ENCODE data around the gene TWSG1. TPM values are rescaled to one million over a fixed set of nuclear protein-coding genes. Genes with fewer than 3 reads are reported as not detected.
A peak's percentile ranks its signal among the peaks of the same experiment; 100 is the strongest.

Gene TWSG1
- total RNA-seq: 37.6 TPM
- long read RNA-seq, transcript TWSG1-201 (5 exons, 3,756 nt): major isoform, 107 of 114 reads
- long read RNA-seq, partial matches to known transcripts: 2 of 114 reads
- long read RNA-seq, other reads (novel, unspliced or antisense): 5 of 114 reads

GRCh38 chr18:9334329-9334972, at the start of gene TWSG1:
Gene TWSG1 (plus strand): TSS chr18:9334773. CDS start chr18:9337230, 2,457 bp downstream.
- H3K27me3 ChIP-seq: no peaks in the 10 kb centered on the region
- H3K27ac ChIP-seq: peak within 1 kb of the TSS; percentile 82
- DNase-seq (peak; percentile 98), ATAC-seq (peak; percentile 97)
- intact Hi-C loops (cut with DNase I): no loop called here
- peak; percentile 40 for TF ChIP-seq CTCF (IDR thresholded peaks at IDR 0.05)
- H3K36me3 ChIP-seq: no peaks in the 10 kb centered on the region
- H3K4me3 ChIP-seq: peak within 1 kb of the TSS; percentile 87
- H3K9me3 ChIP-seq: no peaks in the 10 kb centered on the region
- peaks cover 6% of the 10 kb centered on the region for H3K4me1 ChIP-seq

GRCh38 chr18:9285604-9286003, 49.0 kb upstream of the TWSG1 start:
- no peak for DNase-seq
- Histone ChIP-seq H3K9me3 (no peaks in the 10 kb centered on the region), H3K27me3 (no peaks in the 10 kb centered on the region), H3K4me1 (no peaks in the 10 kb centered on the region), H3K27ac (no peak overlapping the region), H3K4me3 (no peak overlapping the region), H3K36me3 (peaks cover 14% of the 10 kb centered on the region)
- intact Hi-C loops (cut with DNase I): no loop called here
- no peak for TF ChIP-seq CTCF (IDR thresholded peaks at IDR 0.05)
- no peak for ATAC-seq

- TF ChIP-seq CTCF (IDR thresholded peaks at IDR 0.05): no peak
- no peaks in the 10 kb centered on the region for H3K9me3 ChIP-seq
- H3K4me1 ChIP-seq: no peaks in the 10 kb centered on the region
- no peak overlapping the region for H3K27ac ChIP-seq
- intact Hi-C loops (cut with DNase I): no loop called here
- DNase-seq (no peak), ATAC-seq (no peak)
- H3K36me3 ChIP-seq: peaks cover 9% of the 10 kb centered on the region
- H3K4me3 ChIP-seq: no peak overlapping the region
- H3K27me3 ChIP-seq: no peaks in the 10 kb centered on the region
Measured at GRCh38 chr18:9287036-9287435, 47.5 kb upstream of the TWSG1 start.

GRCh38 chr18:9289698-9290097, 44.9 kb upstream of the TWSG1 start:
- Histone ChIP-seq H3K27me3 (no peaks in the 10 kb centered on the region), H3K4me1 (no peaks in the 10 kb centered on the region), H3K27ac (no peak overlapping the region), H3K4me3 (no peak overlapping the region), H3K9me3 (peaks cover 10% of the 10 kb centered on the region), H3K36me3 (no peaks in the 10 kb centered on the region)
- no peak for TF ChIP-seq CTCF (IDR thresholded peaks at IDR 0.05)
- intact Hi-C loops (cut with DNase I): no loop called here
- DNase-seq: no peak
- ATAC-seq: no peak

GRCh38 chr18:9290156-9290555, 44.4 kb upstream of the TWSG1 start:
- Histone ChIP-seq H3K9me3 (peaks cover 10% of the 10 kb centered on the region), H3K4me3 (no peak overlapping the region), H3K4me1 (no peaks in the 10 kb centered on the region), H3K36me3 (no peaks in the 10 kb centered on the region), H3K27me3 (no peaks in the 10 kb centered on the region), H3K27ac (no peak overlapping the region)
- intact Hi-C loops (cut with DNase I): no loop called here
- TF ChIP-seq CTCF (IDR thresholded peaks at IDR 0.05): no peak
- ATAC-seq (no peak), DNase-seq (no peak)
